Kidney (tissue), 14 donors: ENCODE measurements around the gene VAV2. TPM values are rescaled to one million over a fixed set of nuclear protein-coding genes. Genes with fewer than 3 reads are reported as not detected.

Experiments
- DNase-seq, 5 donors: peaks; one replicate each; pipeline ENCODE4 v3.0.0-alpha.2; 2013 to 2020
- FAIRE-seq: peaks from 2 replicates; lab custom pipeline; 2012; peaks lifted over from hg19 to GRCh38; lab: Jason Lieb, UNC
- H3K27ac ChIP-seq, 2 donors: one replicate each; pipeline ENCODE4 v1.7.0; 2013; ENCODE audit warnings: low read depth in 2 of 2, low read length in 2 of 2, inconsistent platforms in 1 of 2
- H3K27me3 ChIP-seq: one replicate; pipeline ENCODE4 v1.7.1; 2013; ENCODE audit warnings: low read length, inconsistent platforms; ENCODE audit not compliant: control insufficient read depth, insufficient read depth
- H3K36me3 ChIP-seq, 3 donors: one replicate each; pipeline versions ENCODE4 v1.7.0 to v1.7.1; 2013; ENCODE audit warnings: low read length in 3 of 3, control low read depth in 1 of 3, inconsistent platforms in 1 of 3; ENCODE audit not compliant: insufficient read depth in 3 of 3, control insufficient read depth in 2 of 3
- H3K4me1 ChIP-seq, 3 donors: one replicate each; pipeline versions ENCODE4 v1.7.0 to v1.7.1; 2013; ENCODE audit warnings: low read length in 3 of 3, inconsistent platforms in 1 of 3, low read depth in 1 of 3; ENCODE audit not compliant: control insufficient read depth in 2 of 3, insufficient read depth in 2 of 3
- H3K4me3 ChIP-seq, 3 donors: one replicate each; pipeline versions ENCODE4 v1.7.0 to v1.8.1; 2013; ENCODE audit warnings: low read length in 3 of 3, control low read depth in 1 of 3, inconsistent platforms in 1 of 3
- H3K9ac ChIP-seq, 3 donors: one replicate each; pipeline versions ENCODE4 v1.7.0 to v1.7.1; 2013; ENCODE audit warnings: low read length in 3 of 3, control low read depth in 1 of 3, inconsistent platforms in 1 of 3
- H3K9me3 ChIP-seq, 3 donors: one replicate each; pipeline versions ENCODE4 v1.7.0 to v1.7.1; 2013; ENCODE audit warnings: low read length in 3 of 3, control low read depth in 1 of 3, inconsistent platforms in 1 of 3; ENCODE audit not compliant: control insufficient read depth in 2 of 3, insufficient read depth in 1 of 3
- CTCF ChIP-seq: IDR thresholded peaks from 3 replicates; pipeline ENCODE4 v1.5.1; 2012; ENCODE audit warnings: mild to moderate bottlenecking, moderate library complexity, borderline replicate concordance; ENCODE audit not compliant: insufficient read depth; ENCODE audit errors: extremely low read depth
- intact Hi-C: fragments of 100-400 bp; cut with DNase I; formaldehyde crosslinking; loops from one replicate; pipeline ENCODE4 v1.11.1; 2022
- polyA plus RNA-seq: library from polyadenylated mRNA; stranded (reverse); fragments of 350-450 nt; fragmentation: Illumina TruSeq; extraction: RNeasy Lipid Tissue Mini Kit (QIAGEN cat#74804); gene quantifications from one replicate; pipeline ENCODE4 v1.2.3, GENCODE V29; 2014; ENCODE audit warnings: low read depth, low replicate concordance; ENCODE audit not compliant: insufficient read depth
- total RNA-seq: library from RNA; stranded (reverse); fragmentation: NEBNext Ultra II Directional; extraction: Animal tissue kit (Norgen Biotek cat#: 25700); gene quantifications from one replicate; pipeline ENCODE4 v1.2.1, GENCODE V29; 2021
- donor health status: control.
- donor health status: control.
- donor health status: control.
- donor health status: control.
- donor health status: control.
- donor health status: DM: yes; HTN: yes; CAD: no.
- donor health status: Normal renal cell carcinoma (clear cell type).

VAV2 gene
- total and polyA plus RNA-seq, 2 donors from 2014 or later = 22.3 to 47.1 TPM

GRCh38 chr9:133796562-133796961 lies 195.6 kb downstream of the VAV2 start:
- intact Hi-C loops = no loop called here
- DNase-seq (no peak), FAIRE-seq (no peak)
- H3K9ac ChIP-seq = no peak overlapping the region
- H3K27ac ChIP-seq = no peak overlapping the region
- peaks cover 0 to 12% (median 2%) of the 10 kb centered on the region in 3 donors for H3K36me3 ChIP-seq
- TF ChIP-seq CTCF = no peak
- peaks cover 0 to 7% (median 0%) of the 10 kb centered on the region in 3 donors for H3K4me1 ChIP-seq
- no peak overlapping the region for H3K4me3 ChIP-seq
- no peaks in the 10 kb centered on the region for H3K9me3 ChIP-seq
- H3K27me3 ChIP-seq = no peaks in the 10 kb centered on the region

GRCh38 chr9:133795049-133795448 lies 197.1 kb downstream of the VAV2 start:
- H3K9ac ChIP-seq = no peak overlapping the region
- no peaks in the 10 kb centered on the region for H3K27me3 ChIP-seq
- no peak for FAIRE-seq
- H3K27ac ChIP-seq = no peak overlapping the region
- H3K9me3 ChIP-seq = no peaks in the 10 kb centered on the region
- peaks cover 0 to 7% (median 0%) of the 10 kb centered on the region in 3 donors for H3K4me1 ChIP-seq
- no peak overlapping the region for H3K4me3 ChIP-seq
- intact Hi-C loops = no loop called here
- H3K36me3 ChIP-seq = peaks cover 0 to 16% (median 2%) of the 10 kb centered on the region in 3 donors
- DNase-seq = no peak
- TF ChIP-seq CTCF = no peak

- H3K4me3 ChIP-seq = no peak overlapping the region
- no peaks in the 10 kb centered on the region for H3K9me3 ChIP-seq
- no peak for TF ChIP-seq CTCF
- peaks cover 0 to 16% (median 2%) of the 10 kb centered on the region in 3 donors for H3K36me3 ChIP-seq
- DNase-seq = no peak
- H3K9ac ChIP-seq = no peak overlapping the region
- H3K4me1 ChIP-seq = peaks cover 0 to 13% (median 0%) of the 10 kb centered on the region in 3 donors
- FAIRE-seq = no peak
- intact Hi-C loops = loop anchor here (5.0 kb wide), 1 partner anchor 203 kb away; no protein-coding TSS in a partner anchor
- H3K27me3 ChIP-seq = no peaks in the 10 kb centered on the region
- no peak overlapping the region for H3K27ac ChIP-seq
These were observed 197.9 kb downstream of the VAV2 start for GRCh38 chr9:133794016-133794760.
